GM19193 (cell line): ENCODE measurements around the gene EYS.

ENCODE experiments used
- POLR2A ChIP-seq: IDR thresholded peaks from 4 replicates; pipeline ENCODE4 v1.6.1; 2011; ENCODE audit not compliant: insufficient read depth, insufficient read length; ENCODE audit errors: extremely low read depth

EYS gene

GRCh38 chr6:64141680-64142079 is 1565.3 kb downstream of the EYS start:
- TF ChIP-seq POLR2A = no peak

- TF ChIP-seq POLR2A = no peak
Measured at GRCh38 chr6:64128301-64129024, 1578.6 kb downstream of the EYS start.

GRCh38 chr6:64123761-64124633 is 1583.0 kb downstream of the EYS start:
- no peak for TF ChIP-seq POLR2A

- TF ChIP-seq POLR2A = no peak
Measured at GRCh38 chr6:64122712-64123375, 1584.2 kb downstream of the EYS start.

GRCh38 chr6:64121011-64121565 is 1585.9 kb downstream of the EYS start:
- no peak for TF ChIP-seq POLR2A

GRCh38 chr6:64113704-64114103 is 1593.3 kb downstream of the EYS start:
- TF ChIP-seq POLR2A = no peak

- no peak for TF ChIP-seq POLR2A
Measured at GRCh38 chr6:64104051-64104450, 1603.0 kb downstream of the EYS start.

- no peak for TF ChIP-seq POLR2A
Measured at GRCh38 chr6:64103480-64103879, 1603.5 kb downstream of the EYS start.

GRCh38 chr6:64100702-64101303 is 1606.2 kb downstream of the EYS start:
- TF ChIP-seq POLR2A = no peak

GRCh38 chr6:64090352-64090751 is 1616.7 kb downstream of the EYS start:
- TF ChIP-seq POLR2A = no peak

- no peak for TF ChIP-seq POLR2A
Measured at GRCh38 chr6:64085126-64085525, 1621.9 kb downstream of the EYS start.

GRCh38 chr6:64084185-64084663 is 1622.8 kb downstream of the EYS start:
- TF ChIP-seq POLR2A = no peak

- TF ChIP-seq POLR2A = no peak
Measured at GRCh38 chr6:64083261-64083660, 1623.8 kb downstream of the EYS start.

GRCh38 chr6:64081453-64081852 is 1625.6 kb downstream of the EYS start:
- TF ChIP-seq POLR2A = no peak
